Smooth muscle cell of trachea (primary cell): Measurements from ENCODE around the gene DHRS13. TPM values are rescaled to one million over a fixed set of nuclear protein-coding genes. Genes with fewer than 3 reads are reported as not detected.

Source experiments
- total RNA-seq: library from RNA; depleted of rRNA; stranded (reverse); fragments of >200 nt; gene quantifications from 2 replicates; pipeline ENCODE4 v1.2.1, GENCODE V29; 2014

Gene DHRS13, protein sequence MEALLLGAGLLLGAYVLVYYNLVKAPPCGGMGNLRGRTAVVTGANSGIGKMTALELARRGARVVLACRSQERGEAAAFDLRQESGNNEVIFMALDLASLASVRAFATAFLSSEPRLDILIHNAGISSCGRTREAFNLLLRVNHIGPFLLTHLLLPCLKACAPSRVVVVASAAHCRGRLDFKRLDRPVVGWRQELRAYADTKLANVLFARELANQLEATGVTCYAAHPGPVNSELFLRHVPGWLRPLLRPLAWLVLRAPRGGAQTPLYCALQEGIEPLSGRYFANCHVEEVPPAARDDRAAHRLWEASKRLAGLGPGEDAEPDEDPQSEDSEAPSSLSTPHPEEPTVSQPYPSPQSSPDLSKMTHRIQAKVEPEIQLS
- total RNA-seq: 7.0 and 10.3 TPM in 2 replicates

DNA sequence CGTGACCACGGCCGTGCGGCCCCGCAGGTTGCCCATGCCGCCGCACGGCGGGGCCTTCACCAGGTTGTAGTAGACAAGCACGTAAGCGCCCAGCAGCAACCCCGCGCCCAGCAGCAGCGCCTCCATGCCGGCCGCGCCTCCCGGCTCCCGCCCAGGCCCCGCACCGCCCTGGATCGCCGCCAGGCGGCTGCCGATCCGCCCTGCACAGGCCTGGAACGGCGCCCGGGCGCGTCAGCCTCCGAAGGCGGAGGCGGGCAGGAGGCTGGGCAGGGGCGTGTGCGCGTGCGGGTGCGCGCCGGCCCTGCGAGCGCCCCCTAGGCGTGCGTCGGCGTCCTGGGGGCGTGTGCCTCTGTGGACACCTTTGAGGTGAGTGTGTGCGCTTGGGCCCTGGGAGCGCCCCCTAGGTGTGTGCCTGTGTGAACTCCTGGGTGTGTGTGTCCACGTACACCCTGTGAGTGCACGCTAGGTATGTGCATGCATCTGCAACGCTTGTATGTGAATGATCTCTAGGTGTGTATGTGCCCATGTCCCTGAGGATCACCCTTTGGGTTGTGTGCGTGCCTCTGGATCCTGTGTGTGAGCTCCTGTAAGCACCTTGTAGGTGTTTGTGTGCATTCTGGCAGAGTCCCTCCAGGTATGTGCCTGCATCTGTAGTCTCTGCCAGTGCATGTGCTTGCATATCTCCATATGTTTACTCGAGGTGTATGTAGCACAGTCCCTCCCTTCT, at the start of gene DHRS13:
Gene DHRS13 (minus strand): TSS at position 261 of the 727 bp plus-strand sequence. CDS start 135 bp downstream, at position 126.

DNA sequence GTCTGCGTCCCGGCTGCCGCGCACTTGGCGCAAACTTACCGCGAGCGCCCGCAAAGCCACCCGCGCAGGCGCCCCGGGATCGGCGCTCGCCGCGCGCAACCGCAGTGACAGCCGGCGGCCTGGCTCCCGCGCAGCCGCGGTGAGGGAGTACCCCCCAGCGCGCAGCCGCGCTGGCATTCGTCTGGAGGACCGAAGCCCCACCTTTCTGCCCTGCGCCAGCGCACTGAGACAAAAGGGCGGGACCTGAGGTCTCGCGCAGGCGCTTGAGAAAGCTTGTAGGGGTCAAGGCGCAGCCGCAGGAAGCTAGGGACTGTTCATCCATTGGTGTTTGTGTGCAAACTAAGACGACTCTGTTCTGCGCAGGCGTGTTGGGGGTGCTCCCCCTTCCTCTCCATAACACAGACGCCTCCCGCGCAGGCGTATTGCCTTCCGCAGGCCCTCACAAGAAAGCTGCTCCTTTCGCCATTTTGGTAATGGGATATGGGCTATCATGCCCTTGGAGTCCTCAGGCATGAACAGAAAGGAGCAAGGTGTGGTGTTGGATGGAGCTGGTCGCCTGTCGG, 48.6 kb upstream of the DHRS13 start, which contains the start of gene PHF12:
Gene PHF12 (minus strand): TSS at position 91 of the 563 bp plus-strand sequence. CDS start 558 bp downstream, outside the sequence.

DNA sequence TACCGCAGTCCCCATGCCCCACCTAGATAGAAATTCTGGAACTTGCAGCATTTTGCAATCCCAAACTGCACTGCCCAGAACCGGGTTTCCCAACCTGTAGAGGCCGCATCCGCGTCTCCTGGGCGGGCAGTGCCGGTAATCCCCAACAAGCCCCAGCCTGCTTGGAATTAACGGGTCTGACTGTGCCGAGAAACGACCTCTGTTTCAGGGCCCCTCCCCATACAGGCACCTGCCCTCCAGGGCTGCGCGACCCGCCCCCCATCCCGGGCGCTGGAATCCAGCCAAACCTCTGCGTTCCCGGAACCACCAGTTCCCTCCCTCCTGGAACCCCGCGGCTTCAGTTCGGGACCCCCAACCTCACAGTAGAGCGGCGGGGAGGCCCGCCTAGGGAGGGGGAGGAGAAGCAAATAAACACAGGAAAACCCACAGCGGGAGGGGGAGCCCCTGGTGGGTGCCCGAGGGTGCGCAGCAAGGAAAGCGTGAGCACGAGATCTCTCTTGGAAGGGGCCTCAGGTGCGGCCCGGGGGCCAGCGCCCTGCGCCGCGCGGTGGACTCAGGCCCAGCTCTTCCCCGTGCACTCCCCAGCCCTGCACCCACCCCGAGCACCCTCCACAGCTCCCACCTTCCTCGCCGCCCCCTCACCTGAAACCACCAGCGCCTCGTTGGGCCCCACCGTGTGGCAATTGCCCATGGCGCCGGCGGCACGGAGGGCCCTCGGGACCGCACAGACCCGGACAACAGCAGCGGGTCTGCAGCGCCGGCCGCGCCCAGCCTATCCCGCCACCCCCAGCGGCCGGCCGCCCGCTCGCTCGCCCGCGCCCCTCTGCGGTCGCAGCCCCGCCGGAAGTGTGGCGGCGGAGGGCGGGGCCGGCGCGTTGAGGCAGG, 5.8 kb downstream of the DHRS13 start, which contains the start of gene FLOT2:
Gene FLOT2 (minus strand): TSS at position 850 of the 885 bp plus-strand sequence. CDS start 159 bp downstream, at position 691.

DNA sequence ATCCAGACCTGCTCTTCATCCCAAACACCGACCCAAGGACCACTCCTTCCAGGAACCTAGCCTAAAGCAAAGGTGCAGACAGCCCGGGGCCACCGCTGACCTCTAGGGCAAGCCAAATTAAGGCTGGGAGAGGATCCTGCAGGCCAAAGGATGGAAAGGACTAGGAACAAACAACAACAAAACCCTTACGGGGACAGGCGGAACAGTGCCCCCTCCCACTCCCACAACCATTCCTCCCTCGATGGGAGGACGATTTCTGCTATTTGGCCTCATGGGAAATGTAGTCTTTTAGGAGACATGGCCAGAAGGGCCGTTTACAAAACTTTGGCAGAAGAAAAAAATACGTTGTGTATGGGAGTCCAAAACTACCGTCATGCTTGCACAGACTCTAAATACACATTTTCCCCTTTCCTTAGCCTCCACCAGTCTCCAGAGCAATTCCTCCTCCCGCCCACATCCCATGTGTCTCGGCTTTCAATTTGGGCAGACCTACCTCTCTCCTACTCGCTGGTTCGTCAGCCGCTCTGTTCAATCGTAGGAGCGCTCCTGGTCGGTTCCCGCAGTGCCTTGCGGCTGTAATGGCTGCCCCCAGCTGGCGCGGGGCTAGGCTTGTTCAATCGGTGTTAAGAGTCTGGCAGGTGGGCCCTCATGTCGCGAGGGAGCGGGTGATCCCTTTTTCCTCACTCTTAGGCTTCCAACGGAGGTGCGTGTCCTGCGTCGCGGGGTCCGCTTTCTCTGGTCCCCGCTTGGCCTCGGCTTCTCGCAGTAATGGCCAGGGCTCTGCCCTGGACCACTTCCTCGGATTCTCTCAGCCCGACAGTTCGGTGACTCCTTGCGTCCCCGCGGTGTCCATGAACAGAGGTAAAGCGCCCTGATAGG, 48.2 kb downstream of the DHRS13 start, which contains the start of gene ERAL1:
Gene ERAL1 (plus strand): TSS at position 560 of the 879 bp plus-strand sequence. CDS start 19 bp downstream, at position 579.

Other genes starting within 250 kb of the DHRS13 start
- gene SDF2, start 241.2 kb downstream of the DHRS13 start, total RNA-seq: 49.8 and 56.4 TPM in 2 replicates
- 55.9 and 59.9 TPM in 2 replicates for gene SUPT6H, start 240.9 kb downstream of the DHRS13 start, total RNA-seq
- gene PROCA1, start 191.2 kb downstream of the DHRS13 start, total RNA-seq: 1.9 and 3.1 TPM in 2 replicates
- gene RAB34, start 185.2 kb downstream of the DHRS13 start, total RNA-seq: 239 and 240 TPM in 2 replicates
- gene RPL23A, start 183.1 kb downstream of the DHRS13 start, total RNA-seq: 437 and 574 TPM in 2 replicates
- 4.1 and 7.1 TPM in 2 replicates for gene TLCD1, start 176.8 kb downstream of the DHRS13 start, total RNA-seq
- gene NEK8, start 174.3 kb downstream of the DHRS13 start, total RNA-seq: 4.4 and 5.6 TPM in 2 replicates
- 14.3 and 26.8 TPM in 2 replicates for gene TRAF4, start 159.1 kb downstream of the DHRS13 start, total RNA-seq
- gene FAM222B, start 60.3 kb downstream of the DHRS13 start, total RNA-seq: 4.0 and 5.2 TPM in 2 replicates
- 32.7 and 35.4 TPM in 2 replicates for gene ERAL1, start 48.1 kb downstream of the DHRS13 start, total RNA-seq
- gene FLOT2, start 5.3 kb downstream of the DHRS13 start, total RNA-seq: 57.9 and 64.6 TPM in 2 replicates
- gene PHF12, start 48.4 kb upstream of the DHRS13 start, total RNA-seq: 16.1 and 22.5 TPM in 2 replicates
- gene SEZ6, start 103.0 kb upstream of the DHRS13 start, total RNA-seq: not detected in 2 replicates
- 2.9 and 3.0 TPM in 2 replicates for gene PIPOX, start 140.1 kb upstream of the DHRS13 start, total RNA-seq